22Rv1 (cell line): ENCODE data around the gene COL7A1.

Experiments
- ZFX ChIP-seq: fragments of 450-650 bp; IDR thresholded peaks from 2 replicates; pipeline ENCODE4 v1.6.1; 2017; ENCODE audit warnings: antibody characterized with exemption, borderline replicate concordance
- TF ChIP-seq, protein P1 (sequence below): fragments of 450-650 bp; IDR thresholded peaks from 2 replicates; pipeline ENCODE4 v1.5.1; 2017; ENCODE audit warnings: mild to moderate bottlenecking

- TF ChIP-seq, protein P1, sequence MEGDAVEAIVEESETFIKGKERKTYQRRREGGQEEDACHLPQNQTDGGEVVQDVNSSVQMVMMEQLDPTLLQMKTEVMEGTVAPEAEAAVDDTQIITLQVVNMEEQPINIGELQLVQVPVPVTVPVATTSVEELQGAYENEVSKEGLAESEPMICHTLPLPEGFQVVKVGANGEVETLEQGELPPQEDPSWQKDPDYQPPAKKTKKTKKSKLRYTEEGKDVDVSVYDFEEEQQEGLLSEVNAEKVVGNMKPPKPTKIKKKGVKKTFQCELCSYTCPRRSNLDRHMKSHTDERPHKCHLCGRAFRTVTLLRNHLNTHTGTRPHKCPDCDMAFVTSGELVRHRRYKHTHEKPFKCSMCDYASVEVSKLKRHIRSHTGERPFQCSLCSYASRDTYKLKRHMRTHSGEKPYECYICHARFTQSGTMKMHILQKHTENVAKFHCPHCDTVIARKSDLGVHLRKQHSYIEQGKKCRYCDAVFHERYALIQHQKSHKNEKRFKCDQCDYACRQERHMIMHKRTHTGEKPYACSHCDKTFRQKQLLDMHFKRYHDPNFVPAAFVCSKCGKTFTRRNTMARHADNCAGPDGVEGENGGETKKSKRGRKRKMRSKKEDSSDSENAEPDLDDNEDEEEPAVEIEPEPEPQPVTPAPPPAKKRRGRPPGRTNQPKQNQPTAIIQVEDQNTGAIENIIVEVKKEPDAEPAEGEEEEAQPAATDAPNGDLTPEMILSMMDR, result no peak
- TF ChIP-seq ZFX, result no peak
Observed at GRCh38 chr3:48514431-48515227, 80.5 kb downstream of the COL7A1 start.
